Liver (tissue), 9 donors: ENCODE measurements around the gene TTC28. TPM values are rescaled to one million over a fixed set of nuclear protein-coding genes. Genes with fewer than 3 reads are reported as not detected.

ENCODE experiments used
- DNase-seq: peaks from one replicate; pipeline ENCODE4 v3.0.0-alpha.2; 2017; ENCODE audit warnings: low spot score
- H3K27ac ChIP-seq, 2 donors: one replicate each; pipeline ENCODE4 v1.7.0; 2013; ENCODE audit warnings: inconsistent platforms in 2 of 2, low read length in 2 of 2, control low read depth in 1 of 2, low read depth in 1 of 2, mild to moderate bottlenecking in 1 of 2
- H3K27me3 ChIP-seq, 4 donors: one replicate each; pipeline versions ENCODE4 v1.6.1 to v1.7.0; 2013; ENCODE audit warnings: low read length in 3 of 4, inconsistent platforms in 1 of 4, mild to moderate bottlenecking in 1 of 4, moderate library complexity in 1 of 4; ENCODE audit not compliant: control insufficient read depth in 4 of 4, insufficient read depth in 4 of 4
- H3K36me3 ChIP-seq, 4 donors: one replicate each; pipeline versions ENCODE4 v1.6.1 to v1.7.0; 2013; ENCODE audit warnings: low read length in 3 of 4, mild to moderate bottlenecking in 3 of 4, low read depth in 1 of 4, moderate library complexity in 1 of 4; ENCODE audit not compliant: control insufficient read depth in 4 of 4, insufficient read depth in 3 of 4
- H3K4me1 ChIP-seq, 4 donors: one replicate each; pipeline versions ENCODE4 v1.6.1 to v1.7.0; 2013; ENCODE audit warnings: low read length in 3 of 4, mild to moderate bottlenecking in 3 of 4, moderate library complexity in 1 of 4; ENCODE audit not compliant: control insufficient read depth in 4 of 4, insufficient read depth in 4 of 4
- H3K4me3 ChIP-seq, 3 donors: one replicate each; pipeline versions ENCODE4 v1.6.1 to v1.7.0; 2013; ENCODE audit warnings: low read length in 3 of 3, control low read depth in 1 of 3, low read depth in 1 of 3, mild to moderate bottlenecking in 1 of 3
- H3K9ac ChIP-seq, 2 donors: one replicate each; pipeline ENCODE4 v1.7.0; 2013; ENCODE audit warnings: low read length in 2 of 2, mild to moderate bottlenecking in 2 of 2, moderate library complexity in 2 of 2, control low read depth in 1 of 2, low read depth in 1 of 2
- H3K9me3 ChIP-seq, 4 donors: one replicate each; pipeline versions ENCODE4 v1.6.1 to v1.7.0; 2013; ENCODE audit warnings: low read length in 3 of 4; ENCODE audit not compliant: control insufficient read depth in 4 of 4
- ATF3 ChIP-seq: IDR thresholded peaks from 2 replicates; pipeline ENCODE4 v1.6.1; 2016; ENCODE audit warnings: antibody characterized with exemption
- CTCF ChIP-seq: fragments of 150-350 bp; IDR thresholded peaks from 2 replicates; pipeline ENCODE4 v1.5.1; 2017; ENCODE audit warnings: improper control_type of control experiment, low read depth, low read length; ENCODE audit not compliant: missing input control
- EGR1 ChIP-seq, 2 donors: IDR thresholded peaks; 2 replicates each; pipeline ENCODE4 v1.6.1; 2016 to 2018; ENCODE audit warnings: antibody characterized with exemption in 2 of 2, low read depth in 2 of 2
- FOXA2 ChIP-seq: IDR thresholded peaks from 2 replicates; pipeline ENCODE4 v1.6.1; 2016; ENCODE audit warnings: antibody characterized with exemption
- GABPA ChIP-seq, 2 donors: IDR thresholded peaks in 1 of 2; conservative IDR thresholded peaks in 1 of 2; 2 replicates each; pipeline ENCODE4 v1.6.1; 2016; ENCODE audit warnings: antibody characterized with exemption in 2 of 2, mild to moderate bottlenecking in 1 of 2, moderate library complexity in 1 of 2
- HNF4G ChIP-seq: IDR thresholded peaks from 2 replicates; pipeline ENCODE4 v1.6.1; 2016; ENCODE audit warnings: antibody characterized with exemption
- JUND ChIP-seq, 2 donors: IDR thresholded peaks; 2 replicates each; pipeline ENCODE4 v1.6.1; 2016; ENCODE audit warnings: antibody characterized with exemption in 2 of 2
- NR2F2 ChIP-seq: IDR thresholded peaks from 2 replicates; pipeline ENCODE4 v1.6.1; 2016; ENCODE audit warnings: antibody characterized with exemption
- RAD21 ChIP-seq, 2 donors: IDR thresholded peaks; 2 replicates each; pipeline ENCODE4 v1.6.1; 2016; ENCODE audit warnings: antibody characterized with exemption in 2 of 2, mild to moderate bottlenecking in 2 of 2
- REST ChIP-seq: IDR thresholded peaks from 2 replicates; pipeline ENCODE4 v1.6.1; 2016; ENCODE audit warnings: antibody characterized with exemption, mild to moderate bottlenecking
- RXRA ChIP-seq, 2 donors: IDR thresholded peaks; 2 replicates each; pipeline ENCODE4 v1.6.1; 2017 to 2018; ENCODE audit warnings: antibody characterized with exemption in 2 of 2, mild to moderate bottlenecking in 1 of 2
- SP1 ChIP-seq: IDR thresholded peaks from 2 replicates; pipeline ENCODE4 v1.6.1; 2018; ENCODE audit warnings: antibody characterized with exemption, mild to moderate bottlenecking
- ZBTB33 ChIP-seq: IDR thresholded peaks from 2 replicates; pipeline ENCODE4 v1.6.1; 2016; ENCODE audit warnings: antibody characterized with exemption
- WGBS: extraction: QIAGEN DNeasy Blood & Tissue Kit; methylation state at CpG from one replicate; pipeline ENCODE4 v1.1.7; 2013; 5-methylcytosine and 5-hydroxymethylcytosine counted together
- polyA plus RNA-seq, 2 donors: library from polyadenylated mRNA; stranded (reverse) in 1 of 2; unstranded in 1 of 2; fragments of 200-250 nt in 1 of 2; fragments of >200 nt in 1 of 2; fragmentation: Nextera tagmentation in 1 of 2; extraction: Ambion mirVana in 1 of 2; gene quantifications; one replicate each; pipeline versions ENCODE4 v1.2.1 to v1.2.3, GENCODE V29; 2013 to 2015
- total RNA-seq, 2 donors: library from RNA; depleted of rRNA; stranded (reverse); fragments of >200 nt; gene quantifications; one replicate each; pipeline ENCODE4 v1.2.3, GENCODE V29; 2014
- donor health status: healthy.
- donor health status: healthy.
- donor health status: healthy.
- donor health status: healthy.
- donor health status: healthy.

The TTC28 gene
- total and polyA plus RNA-seq, 4 donors = 4.2 to 19.4 (median 5.9) TPM

- Histone ChIP-seq H3K27ac (no peak overlapping the region), H3K9ac (no peak overlapping the region), H3K4me1 (no peaks in the 10 kb centered on the region), H3K36me3 (no peaks in the 10 kb centered on the region), H3K4me3 (no peak overlapping the region), H3K27me3 (no peaks in the 10 kb centered on the region), H3K9me3 (no peaks in the 10 kb centered on the region)
- peak; percentile 80 for DNase-seq
- WGBS = 60% methylated on average over 20 of the region's 20 CpGs
- no peak for TF ChIP-seq ATF3
- no peak for TF ChIP-seq FOXA2
- no peak for TF ChIP-seq HNF4G
- no peak for TF ChIP-seq EGR1 (IDR thresholded peaks at IDR 0.05; ENCODE audit: low read depth in 2 of 2)
- TF ChIP-seq JUND (IDR thresholded peaks at IDR 0.05) = no peak
- peak; percentile 86 to 90 for TF ChIP-seq RAD21 (IDR thresholded peaks at IDR 0.05)
- no peak for TF ChIP-seq ZBTB33
- no peak for TF ChIP-seq NR2F2
- peak; percentile 85 for TF ChIP-seq CTCF
- no peak for TF ChIP-seq REST
Observed at GRCh38 chr22:28019881-28020861, 659.5 kb downstream of the TTC28 start.

GRCh38 chr22:28019360-28019759 is 660.3 kb downstream of the TTC28 start:
- H3K4me3 ChIP-seq = no peak overlapping the region
- no peaks in the 10 kb centered on the region for H3K9me3 ChIP-seq
- no peaks in the 10 kb centered on the region for H3K4me1 ChIP-seq
- no peaks in the 10 kb centered on the region for H3K36me3 ChIP-seq
- H3K27me3 ChIP-seq = no peaks in the 10 kb centered on the region
- WGBS = 90% methylated on average over 8 of the region's 8 CpGs
- TF ChIP-seq GABPA (IDR thresholded peaks at IDR 0.05 in 1 of 2, conservative IDR thresholded peaks at IDR 0.05 in 1 of 2) = no peak
- TF ChIP-seq REST = no peak
- TF ChIP-seq FOXA2 = no peak
- TF ChIP-seq SP1 = no peak
- TF ChIP-seq JUND (IDR thresholded peaks at IDR 0.05) = no peak
- TF ChIP-seq RXRA (IDR thresholded peaks at IDR 0.05) = no peak
- no peak for TF ChIP-seq HNF4G
- no peak for TF ChIP-seq RAD21 (IDR thresholded peaks at IDR 0.05)
- no peak for DNase-seq
- H3K9ac ChIP-seq = no peak overlapping the region
- no peak overlapping the region for H3K27ac ChIP-seq
